ENCODE data around the gene ELF1.

- TF ChIP-seq, protein P1, sequence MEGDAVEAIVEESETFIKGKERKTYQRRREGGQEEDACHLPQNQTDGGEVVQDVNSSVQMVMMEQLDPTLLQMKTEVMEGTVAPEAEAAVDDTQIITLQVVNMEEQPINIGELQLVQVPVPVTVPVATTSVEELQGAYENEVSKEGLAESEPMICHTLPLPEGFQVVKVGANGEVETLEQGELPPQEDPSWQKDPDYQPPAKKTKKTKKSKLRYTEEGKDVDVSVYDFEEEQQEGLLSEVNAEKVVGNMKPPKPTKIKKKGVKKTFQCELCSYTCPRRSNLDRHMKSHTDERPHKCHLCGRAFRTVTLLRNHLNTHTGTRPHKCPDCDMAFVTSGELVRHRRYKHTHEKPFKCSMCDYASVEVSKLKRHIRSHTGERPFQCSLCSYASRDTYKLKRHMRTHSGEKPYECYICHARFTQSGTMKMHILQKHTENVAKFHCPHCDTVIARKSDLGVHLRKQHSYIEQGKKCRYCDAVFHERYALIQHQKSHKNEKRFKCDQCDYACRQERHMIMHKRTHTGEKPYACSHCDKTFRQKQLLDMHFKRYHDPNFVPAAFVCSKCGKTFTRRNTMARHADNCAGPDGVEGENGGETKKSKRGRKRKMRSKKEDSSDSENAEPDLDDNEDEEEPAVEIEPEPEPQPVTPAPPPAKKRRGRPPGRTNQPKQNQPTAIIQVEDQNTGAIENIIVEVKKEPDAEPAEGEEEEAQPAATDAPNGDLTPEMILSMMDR (IDR thresholded peaks at IDR 0.05; ENCODE audit: insufficient read depth, low read length) = no peak
- TF ChIP-seq POLR2AphosphoS5 (IDR thresholded peaks at IDR 0.05; ENCODE audit: low read depth) (no peak), GABPA (IDR thresholded peaks at IDR 0.05; ENCODE audit: low read depth) (no peak)
Observed at GRCh38 chr13:41056826-41057711, 38.0 kb upstream of the ELF1 start.

Data from HL-60 (cell line).